Measurements from ENCODE around the gene LSM14A.
A peak's percentile ranks its signal among the peaks of the same experiment; 100 is the strongest.
"Not testable (repeated sequence)": the region's sequence is repeated elsewhere in the genome, so short reads cannot be mapped to it uniquely, and the experiment has no call there.

Gene LSM14A

GRCh38 chr19:34232566-34233481, 60.5 kb downstream of the LSM14A start:
- DNase-seq = peak; percentile 84

DNA sequence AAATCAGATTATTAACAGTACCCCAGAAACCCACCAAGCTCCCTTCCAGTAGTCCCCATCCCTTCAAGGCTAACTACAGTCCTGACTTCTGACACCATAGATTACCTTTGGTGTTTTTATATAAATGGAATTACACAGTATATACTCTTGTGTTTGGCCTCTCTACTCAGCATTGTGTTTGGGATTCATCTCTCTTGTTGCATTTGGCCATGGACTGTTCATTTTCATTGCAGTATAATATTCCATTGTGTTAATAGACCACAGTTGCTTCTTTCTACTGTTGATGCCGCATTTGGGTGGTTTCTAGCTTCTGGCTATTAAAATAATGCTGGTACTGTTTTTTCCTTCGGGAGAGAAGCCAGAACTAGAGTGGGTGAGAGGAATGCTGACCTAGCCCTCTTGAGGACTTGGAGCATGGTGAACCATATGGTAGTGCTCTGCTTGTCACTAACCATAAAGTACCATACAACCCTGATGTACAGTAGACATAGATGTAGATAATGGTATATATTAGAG, 63.2 kb downstream of the LSM14A start:
- no peak for DNase-seq

DNA sequence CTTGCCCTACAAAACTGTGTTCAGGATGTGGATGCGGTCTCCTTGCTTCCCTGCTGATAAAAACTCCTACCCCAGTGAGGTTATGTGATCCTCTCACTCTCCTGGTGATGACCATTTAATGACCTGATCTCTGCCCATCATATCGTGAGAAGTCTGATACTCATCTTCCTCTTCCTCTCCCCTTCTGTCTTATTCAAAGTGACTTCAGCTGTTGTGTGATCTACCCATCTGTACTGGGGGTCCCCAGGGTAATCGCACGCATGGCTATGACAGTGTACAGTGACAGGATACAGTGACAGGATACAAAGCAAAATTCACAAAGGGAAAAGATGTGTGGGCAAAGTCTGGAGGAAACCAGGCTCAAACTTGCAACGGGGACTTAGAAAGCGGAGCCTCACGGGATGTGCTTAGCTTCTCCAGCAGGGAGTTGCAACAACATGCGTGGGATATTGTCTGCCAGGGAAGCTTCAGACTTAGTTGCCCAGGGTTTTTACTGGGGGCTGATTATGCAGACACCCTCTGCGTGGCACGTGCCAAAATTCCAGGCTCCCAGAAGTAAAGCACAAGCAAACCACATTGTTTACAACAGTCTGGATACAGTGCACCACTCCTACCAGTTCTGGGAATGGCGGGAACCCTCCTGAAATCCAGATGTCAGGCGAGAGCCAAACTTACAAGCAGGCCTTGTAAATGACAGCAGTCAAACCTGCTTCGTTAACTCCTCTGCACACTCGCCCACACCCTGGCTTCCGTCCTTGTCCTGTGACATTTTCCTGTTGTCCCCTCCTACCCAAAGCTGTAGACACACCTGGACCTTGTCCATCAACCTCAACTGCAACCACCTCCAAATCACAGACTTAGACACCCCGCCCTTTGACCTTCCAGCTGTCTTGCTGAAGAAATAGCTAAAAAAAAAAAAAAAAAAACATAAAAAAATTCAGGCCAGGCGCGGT, 64.0 kb downstream of the LSM14A start:
- DNase-seq = no peak

DNA sequence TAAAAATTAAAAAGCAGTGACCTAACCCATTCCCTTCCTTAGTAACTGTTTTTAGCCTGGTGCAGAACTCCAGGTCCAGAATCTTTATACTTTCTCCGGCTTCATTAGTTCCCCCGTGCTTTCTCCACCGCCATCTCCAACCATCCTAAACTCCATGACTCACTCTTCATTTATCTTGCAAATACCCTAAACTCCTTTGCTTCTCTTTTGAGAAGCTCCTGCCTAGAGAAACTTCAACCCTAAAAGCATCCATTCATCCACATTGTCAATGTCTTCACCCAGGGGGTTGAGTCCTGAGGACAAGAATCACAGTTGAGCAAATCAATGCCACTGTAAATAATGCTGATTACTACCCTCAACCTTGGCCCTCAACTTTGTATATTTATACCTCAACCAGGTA, 65.0 kb downstream of the LSM14A start:
- no peak for DNase-seq

DNA sequence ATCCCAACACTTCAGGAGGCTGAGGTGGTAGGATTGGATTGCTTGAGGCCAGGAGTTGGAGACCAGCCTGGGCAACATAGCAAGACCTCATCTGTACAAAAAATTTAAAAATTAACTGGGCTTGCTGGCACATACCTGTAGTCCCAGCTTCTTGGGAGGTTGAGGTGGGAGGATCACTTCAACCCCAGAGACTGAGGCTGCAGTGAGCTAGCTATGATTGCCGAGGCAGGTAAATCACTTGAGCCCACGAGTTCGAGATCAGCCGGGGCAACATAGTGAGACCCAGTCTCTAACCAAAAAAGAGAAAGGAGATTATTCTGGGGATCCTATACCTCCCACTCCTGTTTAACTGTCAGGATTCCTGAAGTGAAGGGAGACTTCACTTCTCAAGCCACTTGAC, 65.6 kb downstream of the LSM14A start:
- DNase-seq = no peak

- no peak for DNase-seq
Observed at GRCh38 chr19:34241513-34242337, 69.4 kb downstream of the LSM14A start.

DNA sequence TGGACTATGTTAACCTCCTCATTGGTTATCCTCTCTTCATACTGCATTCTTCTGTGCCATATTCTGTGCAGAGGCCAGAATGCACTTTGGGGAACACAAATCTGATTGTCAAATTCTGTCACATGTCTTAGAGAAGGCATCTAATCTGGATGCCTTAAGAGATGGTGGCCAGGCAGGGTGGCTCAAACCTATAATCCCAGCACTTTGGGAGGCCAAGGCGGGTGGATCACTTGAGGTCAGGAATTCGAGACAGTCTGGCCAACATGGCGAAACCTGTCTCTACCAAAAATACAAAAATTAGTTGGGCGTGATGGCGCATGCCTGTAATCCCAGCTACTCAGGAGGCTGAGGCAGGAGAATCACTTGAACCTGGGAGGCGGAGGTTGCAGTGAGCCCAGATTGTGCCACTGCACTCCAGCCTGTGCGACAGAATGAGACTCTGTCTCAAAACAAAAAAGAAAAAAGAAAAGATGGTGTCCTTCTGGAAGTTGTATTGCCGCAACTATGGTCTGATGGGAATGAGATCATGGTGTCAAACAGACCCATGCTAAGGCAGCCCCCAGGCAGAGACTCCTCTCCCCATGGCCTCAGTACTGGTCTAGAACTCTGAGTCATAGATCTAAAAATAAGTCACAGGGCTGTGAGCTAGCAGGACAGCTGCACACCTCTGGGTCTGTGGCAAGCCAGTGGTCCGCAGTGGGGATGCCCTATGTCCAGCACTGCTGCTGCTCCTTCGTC, 71.0 kb downstream of the LSM14A start:
- DNase-seq = not testable (repeated sequence)

DNA sequence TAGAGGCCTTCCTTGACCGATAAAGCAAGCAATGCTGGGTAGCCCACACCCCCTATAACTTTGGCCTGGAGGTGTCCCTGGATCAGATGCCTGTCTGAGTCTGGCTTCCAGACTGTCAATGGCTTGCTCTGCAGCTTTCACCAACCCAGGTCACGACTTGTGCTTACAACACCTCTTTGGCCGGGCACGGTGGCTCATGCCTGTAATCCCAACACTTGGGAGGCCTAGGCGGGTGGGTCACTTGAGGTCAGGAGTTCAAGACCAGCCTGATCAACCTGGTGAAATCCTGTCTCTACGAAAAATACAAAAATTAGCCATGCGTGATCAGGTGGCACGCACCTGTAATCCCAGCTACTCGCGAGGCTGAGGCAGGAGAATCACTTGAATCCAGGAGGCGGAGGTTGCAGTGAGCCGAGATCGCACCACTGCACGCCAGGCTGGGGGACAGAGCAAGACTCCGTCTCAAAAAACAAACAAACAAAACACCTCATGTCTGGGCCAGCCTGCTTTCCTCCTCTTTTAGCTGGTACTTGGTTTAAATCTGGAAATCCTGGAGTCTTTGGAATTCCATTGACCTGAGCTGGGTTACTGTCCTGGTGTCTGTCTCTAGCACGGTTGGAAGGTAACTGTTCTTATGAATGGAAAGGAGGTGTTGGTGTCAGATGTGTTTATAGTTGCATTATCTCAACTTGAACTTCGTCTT, 71.7 kb downstream of the LSM14A start:
- no peak for DNase-seq

DNA sequence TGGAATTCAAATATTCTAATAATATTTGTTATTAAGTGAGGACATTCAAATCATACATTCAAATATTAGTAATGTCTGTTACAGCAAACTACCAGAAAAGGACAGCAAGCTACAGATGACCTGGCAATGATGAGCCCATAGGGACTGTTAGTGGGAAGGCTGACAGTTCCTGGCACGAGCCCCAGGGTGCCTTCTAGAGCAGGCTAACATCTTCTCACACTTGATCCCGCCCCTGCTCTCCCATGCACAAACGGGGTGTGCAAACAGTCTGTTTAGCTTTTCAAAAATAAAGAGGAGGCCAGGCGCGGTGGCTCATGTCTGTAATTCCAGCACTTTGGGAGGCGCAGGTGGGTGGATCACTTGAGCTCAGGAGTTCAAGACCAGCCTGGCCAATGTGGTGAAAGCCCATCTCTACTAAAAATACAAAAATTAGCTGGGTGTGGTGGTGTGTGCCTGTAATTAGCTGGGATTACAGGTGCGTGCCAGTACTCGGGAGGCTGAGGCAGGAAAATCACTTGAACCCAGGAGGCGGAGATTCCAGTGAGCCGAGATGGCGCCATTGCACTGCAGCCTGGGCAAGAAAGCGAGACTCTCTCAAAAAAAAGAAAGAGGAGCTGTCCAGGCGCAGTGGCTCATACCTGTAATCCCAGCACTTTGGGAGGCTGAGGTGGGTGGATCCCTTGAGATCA, 72.5 kb downstream of the LSM14A start:
- no peak for DNase-seq

GRCh38 chr19:34246340-34246739, 74.0 kb downstream of the LSM14A start:
- DNase-seq = no peak

DNA sequence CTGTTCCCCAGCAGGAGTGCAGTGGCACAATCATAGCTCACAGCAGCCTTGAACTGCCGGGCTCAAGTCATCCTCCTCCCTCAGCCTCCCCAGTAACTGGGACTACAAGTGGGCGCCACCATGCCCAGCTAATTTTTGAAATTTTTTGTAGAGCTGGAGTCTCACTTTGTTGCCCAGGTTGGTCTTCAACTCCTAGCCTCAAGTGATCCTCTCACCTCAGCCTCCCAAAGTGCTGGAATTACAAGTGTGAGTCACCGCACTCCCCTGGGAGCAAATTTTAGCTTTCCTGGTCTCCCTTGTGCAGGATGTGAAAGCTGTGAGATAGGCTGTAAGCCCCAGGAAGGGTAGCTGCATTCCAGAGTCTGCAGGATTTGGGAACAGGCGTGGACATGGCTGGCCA, 76.6 kb downstream of the LSM14A start:
- DNase-seq = no peak

DNA sequence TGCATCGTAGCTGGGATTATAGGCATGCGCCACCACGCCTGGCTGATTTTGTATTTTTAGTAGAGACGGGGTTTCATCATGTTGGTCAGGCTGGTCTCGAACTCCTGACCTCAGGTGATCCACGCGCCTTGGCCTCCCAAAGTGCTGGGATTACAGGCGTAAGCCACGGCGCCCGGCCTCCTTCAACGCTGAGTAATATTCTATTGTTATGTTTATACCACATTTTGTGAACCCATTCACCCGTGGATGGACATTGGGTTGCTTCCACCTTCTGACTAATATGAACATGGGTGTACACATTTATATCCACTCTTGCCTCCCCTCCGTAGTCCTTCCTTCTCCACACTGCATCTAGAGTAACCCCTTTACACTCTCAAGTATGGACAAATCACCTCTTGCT, 80.9 kb downstream of the LSM14A start:
- not testable (repeated sequence) for DNase-seq

DNA sequence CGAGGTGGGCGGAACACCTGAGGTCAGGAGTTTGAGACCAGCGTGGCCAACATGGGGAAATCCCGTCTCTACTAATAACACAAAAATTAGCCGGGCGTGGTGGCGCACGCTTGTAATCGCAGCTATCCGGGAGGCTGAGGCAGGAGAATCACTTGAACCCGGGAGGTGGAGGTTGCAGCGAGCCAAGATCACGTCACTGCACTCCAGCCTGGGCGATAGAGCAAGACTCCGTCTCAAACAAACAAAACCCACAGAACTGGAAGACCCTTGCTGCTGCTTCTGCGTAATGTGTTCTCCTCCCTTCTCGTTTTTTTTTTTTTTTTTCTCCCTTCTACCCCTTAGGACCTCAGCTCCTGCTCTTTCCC, 81.4 kb downstream of the LSM14A start:
- DNase-seq = not testable (repeated sequence)

- DNase-seq = peak; percentile 66
Observed at GRCh38 chr19:34254046-34254697, 81.9 kb downstream of the LSM14A start, which contains the start of gene GARRE1. Gene GARRE1 (plus strand): TSS chr19:34254554. CDS start chr19:34300474, 45,920 bp downstream.

GRCh38 chr19:34254698-34255432, 82.6 kb downstream of the LSM14A start:
- peak; percentile 28 for DNase-seq

DNA sequence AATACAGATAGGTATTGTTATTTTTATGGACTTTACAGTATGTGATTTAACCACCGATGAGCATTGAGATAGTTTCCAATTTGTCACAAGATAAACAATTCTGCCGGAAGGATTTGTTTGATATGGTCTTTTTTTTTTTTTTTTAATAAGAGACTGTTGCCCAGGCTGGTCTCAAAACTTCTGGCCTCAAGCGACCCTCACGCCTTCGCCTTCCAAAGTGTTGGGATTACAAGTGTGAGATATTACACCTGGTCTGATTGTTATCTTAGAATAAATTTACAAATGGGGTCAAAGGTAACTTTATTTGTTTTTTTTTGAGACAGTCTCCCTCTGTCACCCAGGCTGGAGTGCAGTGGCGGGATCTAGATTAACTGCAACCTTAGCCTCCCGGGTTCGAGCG, 83.2 kb downstream of the LSM14A start:
- no peak for DNase-seq

- no peak for DNase-seq
Observed at GRCh38 chr19:34256835-34257558, 84.7 kb downstream of the LSM14A start.

DNA sequence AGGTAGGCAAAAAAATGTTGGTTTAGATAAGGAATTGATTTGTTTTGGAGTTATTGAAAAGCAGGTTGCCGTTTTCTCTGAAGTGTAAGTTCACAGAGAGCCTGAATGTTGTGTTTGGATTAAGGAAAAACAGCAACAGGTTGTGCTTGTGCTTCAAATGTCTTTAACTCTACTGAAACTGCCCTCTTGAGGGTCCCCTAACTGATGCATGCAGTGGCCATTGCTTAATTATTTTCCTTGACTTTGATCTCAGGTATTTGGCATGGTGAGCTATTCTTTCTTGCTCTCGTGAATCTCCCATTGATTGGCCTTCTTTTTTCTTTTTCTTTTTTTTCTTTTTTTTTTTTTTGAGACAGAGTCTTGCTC, 85.2 kb downstream of the LSM14A start:
- DNase-seq = no peak
